Ecto neural progenitor cell (in vitro differentiated cells): ENCODE measurements around the gene SSTR1.
"Not testable (repeated sequence)": the region's sequence is repeated elsewhere in the genome, so short reads cannot be mapped to it uniquely, and the experiment has no call there.

Source experiments
- DNase-seq: peaks from one replicate; pipeline ENCODE4 v3.0.0-alpha.2; 2018; ENCODE audit warnings: low spot score

The SSTR1 gene, protein sequence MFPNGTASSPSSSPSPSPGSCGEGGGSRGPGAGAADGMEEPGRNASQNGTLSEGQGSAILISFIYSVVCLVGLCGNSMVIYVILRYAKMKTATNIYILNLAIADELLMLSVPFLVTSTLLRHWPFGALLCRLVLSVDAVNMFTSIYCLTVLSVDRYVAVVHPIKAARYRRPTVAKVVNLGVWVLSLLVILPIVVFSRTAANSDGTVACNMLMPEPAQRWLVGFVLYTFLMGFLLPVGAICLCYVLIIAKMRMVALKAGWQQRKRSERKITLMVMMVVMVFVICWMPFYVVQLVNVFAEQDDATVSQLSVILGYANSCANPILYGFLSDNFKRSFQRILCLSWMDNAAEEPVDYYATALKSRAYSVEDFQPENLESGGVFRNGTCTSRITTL

DNA sequence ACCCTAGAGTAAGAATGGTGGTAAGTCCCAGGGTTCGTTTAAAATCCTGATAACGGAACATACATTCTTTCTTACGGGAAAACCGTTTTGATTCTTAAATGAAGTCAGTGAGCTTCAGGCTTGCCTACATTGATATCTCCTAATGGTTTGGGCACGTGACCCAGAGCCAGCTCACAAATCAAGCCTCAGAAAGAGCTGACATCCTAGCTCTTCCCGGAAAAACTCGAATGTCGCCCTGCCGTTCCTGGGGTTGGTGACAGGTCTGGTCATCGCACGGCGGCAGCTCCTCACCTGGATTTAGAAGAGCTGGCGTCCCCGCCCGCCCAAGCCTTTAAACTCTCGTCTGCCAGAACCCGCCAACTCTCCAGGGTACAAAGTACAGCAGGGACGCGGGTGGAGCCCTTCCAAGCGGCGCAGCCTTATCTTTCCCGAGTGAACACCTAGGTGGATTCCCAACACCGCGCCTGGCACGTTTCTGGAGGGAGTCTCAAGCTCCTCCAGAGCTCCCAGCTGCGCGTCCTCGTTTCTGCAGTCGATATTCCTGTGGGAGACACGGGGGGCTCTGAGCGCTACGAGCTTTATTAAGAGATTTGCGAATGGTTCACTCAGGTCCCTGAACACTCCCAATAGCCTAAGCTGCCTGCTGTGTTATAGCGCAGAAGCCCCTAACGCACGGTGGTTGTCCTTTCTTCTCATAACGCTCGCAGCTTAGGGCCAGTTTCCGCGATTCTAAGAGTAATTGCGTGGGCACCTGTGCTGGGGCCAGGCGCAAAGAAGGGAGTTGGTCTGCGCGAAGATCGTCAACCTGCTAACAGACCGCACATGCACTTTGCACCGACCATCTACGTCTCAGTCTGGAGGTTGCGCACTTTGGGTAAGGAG is at the start of gene SSTR1:
Gene SSTR1 (plus strand): TSS at position 169 of the 882 bp plus-strand sequence. CDS start 1,486 bp downstream, outside the sequence.
- DNase-seq, result peak; percentile 55

DNA sequence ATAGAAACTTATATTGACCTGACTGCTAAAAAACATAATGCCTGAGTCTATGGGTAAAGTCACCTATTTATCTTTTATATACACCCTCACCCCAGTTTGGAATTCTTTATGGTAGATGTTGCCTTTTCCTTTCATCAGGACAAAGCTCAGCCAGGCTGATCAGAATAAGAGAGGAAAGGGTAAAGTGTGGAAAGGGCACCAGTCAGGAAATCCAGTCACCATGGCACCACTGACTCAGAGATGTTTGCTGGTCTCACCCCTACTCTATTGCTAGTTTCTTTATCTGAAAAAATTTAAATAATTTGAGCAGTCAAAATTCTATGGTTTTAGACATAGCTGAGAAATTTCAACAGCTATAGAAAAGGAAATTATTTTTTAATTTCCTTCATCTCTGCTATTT is 49.2 kb upstream of the SSTR1 start:
- no peak for DNase-seq

DNA sequence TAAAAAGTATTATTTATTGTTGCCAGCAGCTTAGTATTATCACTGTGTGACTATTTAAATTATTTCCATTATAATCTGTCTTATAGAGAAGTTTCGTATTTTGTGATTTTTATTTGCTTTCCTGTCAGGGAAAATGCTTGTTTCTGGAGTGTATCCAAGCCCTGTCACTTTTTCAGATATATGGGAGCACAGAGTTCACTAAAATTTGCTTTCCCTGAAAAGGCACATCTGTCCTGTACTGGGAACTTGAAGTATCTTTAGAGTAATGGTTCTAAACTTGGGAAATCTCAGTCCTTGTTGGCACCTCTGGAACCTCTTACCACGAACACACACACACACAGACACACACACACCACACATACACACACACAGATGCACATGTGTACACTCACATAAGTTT is 39.3 kb upstream of the SSTR1 start:
- DNase-seq, result no peak

GRCh38 chr14:38171197-38171596 is 36.5 kb upstream of the SSTR1 start:
- no peak for DNase-seq

GRCh38 chr14:38174711-38175110 is 33.0 kb upstream of the SSTR1 start:
- DNase-seq, result no peak

DNA sequence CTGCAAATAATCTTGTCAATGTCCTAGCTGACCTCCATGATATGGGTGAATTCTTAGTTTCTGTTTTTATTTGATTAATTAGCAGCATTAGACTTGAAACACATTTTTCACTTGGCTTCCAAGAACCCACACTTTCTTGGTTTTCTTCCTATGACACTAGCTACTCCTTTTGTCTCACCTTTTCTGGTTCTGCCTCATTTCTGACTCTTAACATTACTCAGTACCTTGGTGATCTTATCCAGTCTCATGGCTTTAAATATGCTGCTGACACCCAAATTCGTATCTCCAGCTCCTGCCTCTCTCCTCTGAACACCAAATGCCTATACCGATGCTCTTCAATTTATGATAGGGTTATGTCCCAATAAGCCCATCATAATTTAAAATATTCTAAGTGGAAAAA is 32.0 kb upstream of the SSTR1 start:
- DNase-seq, result no peak

GRCh38 chr14:38176379-38176778 is 31.3 kb upstream of the SSTR1 start:
- no peak for DNase-seq

DNA sequence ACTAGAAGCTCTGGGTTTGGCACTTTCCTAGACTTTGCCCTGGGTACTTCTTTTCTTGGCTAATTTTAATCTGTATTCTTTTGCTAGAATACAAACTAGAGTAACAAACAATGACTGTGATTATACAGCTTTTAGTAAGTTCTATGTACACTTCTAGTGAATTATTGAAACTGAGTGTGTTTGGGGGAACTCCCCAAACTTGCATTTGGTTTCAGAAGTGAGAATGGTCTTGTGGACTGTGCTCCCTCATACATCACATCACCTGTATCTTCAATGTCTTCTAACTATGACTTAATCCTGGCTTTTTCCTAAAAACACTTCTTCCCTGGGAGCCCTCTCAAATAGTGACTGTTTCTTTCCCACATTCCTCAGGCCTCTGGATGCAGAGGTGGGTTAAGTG is 23.6 kb upstream of the SSTR1 start:
- no peak for DNase-seq

- DNase-seq, result no peak
These were observed 22.0 kb upstream of the SSTR1 start for GRCh38 chr14:38185671-38186070.

- DNase-seq, result no peak
These were observed 21.5 kb upstream of the SSTR1 start for GRCh38 chr14:38186216-38186615.

DNA sequence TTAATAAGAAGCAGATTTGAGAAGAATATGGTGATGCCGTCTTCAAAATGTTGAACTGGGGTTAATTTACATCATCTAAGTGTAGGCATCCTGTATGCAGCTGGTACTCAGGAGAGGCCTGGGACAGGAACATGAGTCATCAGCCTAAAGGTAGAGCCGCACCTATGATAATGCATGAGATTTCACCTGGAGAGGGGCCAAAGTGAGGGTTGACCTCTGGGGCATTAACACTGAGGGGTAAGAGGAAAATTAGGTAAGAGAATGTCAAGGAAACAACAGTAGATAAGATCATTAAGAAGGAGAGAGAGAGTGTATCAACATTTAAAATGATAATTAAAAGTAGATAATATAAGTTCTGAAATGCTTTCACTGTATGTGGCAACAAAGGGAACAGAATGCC is 20.2 kb upstream of the SSTR1 start:
- no peak for DNase-seq

DNA sequence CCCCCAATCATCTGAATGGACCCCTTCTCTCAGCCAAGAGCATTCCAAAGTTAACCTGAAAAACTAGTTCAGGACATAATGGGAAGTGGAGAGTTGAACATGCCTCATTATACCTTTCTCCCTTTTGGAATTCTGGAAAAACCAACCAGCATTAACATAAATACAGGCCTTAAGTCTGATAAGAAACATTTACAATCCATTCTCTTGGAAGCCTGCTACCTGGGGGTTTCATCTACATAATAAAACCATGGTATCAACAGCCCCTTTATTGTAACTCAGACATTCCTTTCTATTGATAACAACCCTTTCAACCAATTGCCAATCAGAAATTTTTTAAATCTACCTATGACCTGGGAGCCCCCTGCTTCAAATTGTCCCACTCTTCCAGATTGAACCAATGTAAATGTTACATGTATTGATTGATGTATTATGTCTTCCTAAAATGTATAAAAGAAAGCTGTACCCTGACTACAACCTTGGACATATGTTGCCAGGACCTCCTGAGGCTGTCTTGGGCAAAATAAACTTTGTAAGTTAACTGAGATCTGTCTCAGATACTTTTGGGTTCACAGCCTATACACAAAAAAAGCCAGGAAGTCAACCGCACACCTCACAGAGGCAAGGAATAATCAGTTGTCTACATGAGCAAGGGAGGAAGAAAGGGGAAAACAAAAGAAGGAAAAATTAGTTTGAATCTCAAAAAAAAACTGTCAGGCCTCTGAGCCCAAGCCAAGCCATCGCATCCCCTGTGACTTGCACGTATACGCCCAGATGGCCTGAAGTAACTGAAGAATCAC is 17.6 kb upstream of the SSTR1 start:
- no peak for DNase-seq

- not testable (repeated sequence) for DNase-seq
These were observed 16.9 kb upstream of the SSTR1 start for GRCh38 chr14:38190846-38191245.

DNA sequence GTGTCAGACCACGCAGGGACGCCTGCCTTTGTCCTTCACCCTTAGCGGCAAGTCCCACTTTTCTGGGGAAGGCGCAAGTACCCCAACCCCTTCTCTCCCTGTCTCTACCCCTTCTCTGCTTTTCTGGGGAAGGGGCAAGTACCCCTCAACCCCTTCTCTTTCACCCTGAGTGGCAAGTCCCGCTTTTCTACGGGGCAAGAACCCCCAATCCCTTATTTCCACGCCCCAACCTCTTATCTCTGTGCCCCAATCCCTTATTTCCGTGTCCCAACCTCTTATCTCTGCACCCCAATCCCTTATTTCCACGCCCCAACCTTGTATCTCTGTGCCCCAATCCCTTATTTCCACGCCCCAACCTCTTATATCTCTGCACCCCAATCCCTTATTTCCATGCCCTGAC is 16.2 kb upstream of the SSTR1 start:
- not testable (repeated sequence) for DNase-seq

DNA sequence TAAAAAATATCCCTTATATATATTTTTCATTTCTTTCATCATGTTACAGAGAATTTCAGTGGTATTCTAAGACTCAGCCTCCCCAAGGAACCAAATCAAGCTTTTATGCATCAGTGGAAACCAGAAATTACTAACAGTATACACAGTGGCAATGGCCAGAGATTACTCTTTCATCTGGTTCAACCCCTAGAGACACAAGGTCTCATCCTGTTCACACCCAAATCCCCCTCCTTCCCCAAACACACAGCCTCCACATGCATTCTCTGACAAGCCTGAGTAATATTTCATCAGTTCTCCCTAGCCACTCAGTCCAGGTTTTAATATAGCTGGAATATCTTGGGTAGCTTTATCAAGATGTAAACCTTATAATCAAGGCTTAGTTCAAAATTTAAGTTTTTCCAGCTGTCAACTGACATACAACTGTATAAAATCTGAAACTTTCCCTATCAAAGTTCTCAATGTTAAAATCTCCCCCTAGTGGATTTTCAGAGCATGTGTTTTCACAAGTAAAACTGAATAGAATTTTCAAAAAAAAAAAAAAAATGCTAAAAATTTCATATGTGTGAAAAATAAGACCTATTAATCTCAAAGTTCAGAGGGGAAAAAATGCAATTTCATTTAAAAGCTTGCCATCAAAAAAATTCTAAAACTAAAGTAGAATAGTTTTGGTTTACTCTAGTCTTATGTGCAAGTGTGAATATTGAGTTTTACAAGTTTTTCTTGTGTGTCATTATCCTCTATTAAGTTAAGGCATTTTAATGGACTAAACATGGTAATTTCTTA is 10.5 kb upstream of the SSTR1 start:
- DNase-seq, result no peak

DNA sequence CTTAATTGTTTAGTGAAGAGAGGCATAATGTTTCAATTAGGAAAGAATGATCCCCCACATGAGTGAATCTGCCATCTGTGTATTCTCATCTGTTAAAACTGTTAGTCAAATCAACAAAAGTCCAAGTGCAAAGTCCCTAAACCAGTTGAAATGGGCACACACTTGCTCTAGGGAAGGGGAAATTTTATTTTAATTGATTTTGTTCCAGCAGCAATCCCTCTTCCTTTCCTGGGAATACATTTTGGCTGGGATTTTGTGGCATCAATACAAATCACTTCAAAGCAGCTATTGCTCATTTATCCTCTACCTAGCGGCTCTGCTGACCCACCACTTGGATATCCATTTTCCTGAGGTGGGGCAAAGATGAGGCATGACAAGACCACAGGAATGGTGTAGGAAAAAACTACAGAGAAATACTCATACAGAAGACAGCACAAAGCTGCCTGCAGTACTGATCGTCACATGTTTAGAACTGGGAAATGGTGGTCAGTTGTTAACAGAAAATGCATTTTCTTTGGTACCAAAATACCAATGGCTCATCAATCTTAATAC is 9.8 kb upstream of the SSTR1 start:
- DNase-seq, result no peak

DNA sequence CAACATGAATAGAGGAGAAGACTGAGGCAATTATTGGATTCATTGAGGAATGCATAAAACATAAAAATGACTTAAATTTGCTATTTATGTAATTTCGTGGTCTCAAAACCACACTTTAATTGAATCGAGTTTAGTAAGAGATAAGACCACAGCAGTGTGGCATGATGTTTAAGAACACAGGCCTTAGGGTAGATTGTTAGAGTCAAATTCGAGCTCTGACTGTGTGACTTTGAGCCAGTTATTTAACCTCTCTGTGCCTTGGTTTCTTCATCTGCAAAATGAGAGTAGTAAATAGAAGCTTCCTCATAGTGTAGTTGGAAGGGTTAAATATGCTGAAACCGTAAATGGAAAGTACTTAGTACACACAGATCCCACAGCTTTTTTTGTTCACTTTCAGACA is 9.3 kb upstream of the SSTR1 start:
- DNase-seq, result no peak

DNA sequence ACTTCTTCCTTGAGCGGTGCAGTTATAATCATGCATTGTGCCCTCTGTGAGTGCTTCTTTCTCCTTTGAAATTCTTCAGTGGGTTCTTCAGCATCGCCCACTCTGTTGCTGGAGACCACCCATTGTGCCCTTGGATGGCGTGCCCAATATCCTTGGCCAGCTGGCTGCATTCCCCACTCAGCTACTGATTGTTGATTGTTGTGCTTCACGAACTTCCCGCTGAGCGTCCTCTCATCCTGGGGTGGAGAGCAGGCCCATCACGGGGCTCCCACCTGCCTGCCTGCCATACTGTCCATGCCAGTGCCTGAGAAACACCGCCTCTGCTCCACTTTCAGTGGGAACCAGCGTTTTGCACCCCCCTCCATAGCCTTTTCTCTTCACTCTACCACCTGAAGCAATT is 8.6 kb upstream of the SSTR1 start:
- DNase-seq, result no peak

DNA sequence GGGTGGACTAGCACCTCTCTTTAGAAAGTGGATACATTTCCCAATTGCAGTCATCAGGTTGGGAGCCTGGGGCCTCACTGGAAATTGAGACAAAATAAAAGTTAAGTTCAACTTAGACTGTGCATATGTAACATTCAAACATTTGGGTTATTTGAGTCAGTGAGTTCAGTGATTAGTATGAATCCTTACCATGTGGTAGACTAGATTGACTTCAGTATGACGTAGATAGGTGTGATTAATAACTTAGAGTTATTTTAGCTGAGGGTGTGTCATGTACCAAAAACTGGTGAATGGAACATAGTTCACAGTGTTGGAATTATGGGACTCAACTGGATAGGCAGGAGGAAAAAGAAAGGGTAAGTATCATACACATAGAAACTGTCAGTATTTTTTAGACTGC is 8.0 kb upstream of the SSTR1 start:
- DNase-seq, result no peak

DNA sequence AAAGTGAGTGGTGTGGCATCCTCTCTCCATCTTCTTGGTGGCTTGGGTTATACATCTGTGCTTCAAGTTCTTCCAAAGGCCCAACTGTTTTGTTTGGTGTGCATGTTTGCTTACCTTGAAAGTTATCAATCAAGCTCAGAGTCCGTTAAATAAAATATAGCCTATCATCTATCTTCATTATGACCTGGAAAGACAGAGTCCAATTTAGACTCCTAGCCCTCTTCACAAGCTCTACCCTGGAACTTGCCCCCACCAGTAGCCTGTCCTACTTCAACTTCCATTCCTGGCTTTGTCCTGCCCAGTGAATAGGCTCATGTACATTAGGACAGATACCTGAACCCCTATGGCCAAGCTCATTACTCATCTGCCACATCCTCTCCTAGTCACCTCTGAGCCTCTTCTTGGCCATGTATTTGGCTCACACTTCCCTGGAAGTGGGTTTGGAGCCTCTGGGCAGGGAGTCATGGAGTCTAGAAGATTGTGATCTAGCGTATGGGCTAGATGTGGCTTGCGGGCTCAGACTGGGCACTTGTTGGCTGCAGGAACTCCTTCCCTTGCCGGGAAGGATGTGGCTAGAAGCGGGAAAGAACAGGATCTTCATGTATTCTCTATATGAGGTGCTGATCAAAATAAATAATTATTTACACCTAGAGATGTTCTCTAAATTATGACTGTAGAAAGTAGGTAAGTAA is 6.4 kb upstream of the SSTR1 start:
- no peak for DNase-seq
